Astrocyte of the spinal cord (primary cell): Measurements from ENCODE around the gene IFIH1.

Experiments
- DNase-seq: peaks from one replicate; pipeline ENCODE4 v3.0.0; 2011; ENCODE audit warnings: low read depth, low spot score
- H3K4me3 ChIP-seq: 2 replicates; pipeline ENCODE4 v1.5.1; 2011; ENCODE audit warnings: low read depth, mild to moderate bottlenecking, low read length, moderate library complexity
- CTCF ChIP-seq: IDR thresholded peaks from 2 replicates; pipeline ENCODE4 v1.5.1; 2012; ENCODE audit warnings: low read depth, mild to moderate bottlenecking, low read length, inconsistent platforms
- in situ Hi-C: cut with HindIII; loops from 2 replicates; pipeline ENCODE4 v1.10.0; 2017; ENCODE audit warnings: low sequenced_read_pairs

The IFIH1 gene

GRCh38 chr2:162317058-162317742 is 1.3 kb downstream of the IFIH1 start:
- in situ Hi-C loops, result no loop called here
- no peak for DNase-seq
- no peak for TF ChIP-seq CTCF
- H3K4me3 ChIP-seq, result no peak overlapping the region

- in situ Hi-C loops, result no loop called here
- no peak overlapping the region for H3K4me3 ChIP-seq
- no peak for TF ChIP-seq CTCF
- DNase-seq, result no peak
Observed at GRCh38 chr2:162316590-162316989, 1.9 kb downstream of the IFIH1 start.

GRCh38 chr2:162315938-162316337 is 2.5 kb downstream of the IFIH1 start:
- no peak for DNase-seq
- no peak overlapping the region for H3K4me3 ChIP-seq
- no peak for TF ChIP-seq CTCF
- in situ Hi-C loops, result no loop called here

- TF ChIP-seq CTCF, result no peak
- no peak for DNase-seq
- H3K4me3 ChIP-seq, result no peak overlapping the region
- in situ Hi-C loops, result no loop called here
Observed at GRCh38 chr2:162312853-162313252, 5.6 kb downstream of the IFIH1 start.

GRCh38 chr2:162308747-162309503 is 9.6 kb downstream of the IFIH1 start:
- no peak for DNase-seq
- no peak for TF ChIP-seq CTCF
- no peak overlapping the region for H3K4me3 ChIP-seq
- in situ Hi-C loops, result no loop called here

- TF ChIP-seq CTCF, result no peak
- H3K4me3 ChIP-seq, result no peak overlapping the region
- in situ Hi-C loops, result no loop called here
- DNase-seq, result no peak
Observed at GRCh38 chr2:162305901-162306300, 12.6 kb downstream of the IFIH1 start.
